Measurements from ENCODE around the gene ABHD17A.
"Not testable (repeated sequence)": the region's sequence is repeated elsewhere in the genome, so short reads cannot be mapped to it uniquely, and the experiment has no call there.

The ABHD17A gene

DNA sequence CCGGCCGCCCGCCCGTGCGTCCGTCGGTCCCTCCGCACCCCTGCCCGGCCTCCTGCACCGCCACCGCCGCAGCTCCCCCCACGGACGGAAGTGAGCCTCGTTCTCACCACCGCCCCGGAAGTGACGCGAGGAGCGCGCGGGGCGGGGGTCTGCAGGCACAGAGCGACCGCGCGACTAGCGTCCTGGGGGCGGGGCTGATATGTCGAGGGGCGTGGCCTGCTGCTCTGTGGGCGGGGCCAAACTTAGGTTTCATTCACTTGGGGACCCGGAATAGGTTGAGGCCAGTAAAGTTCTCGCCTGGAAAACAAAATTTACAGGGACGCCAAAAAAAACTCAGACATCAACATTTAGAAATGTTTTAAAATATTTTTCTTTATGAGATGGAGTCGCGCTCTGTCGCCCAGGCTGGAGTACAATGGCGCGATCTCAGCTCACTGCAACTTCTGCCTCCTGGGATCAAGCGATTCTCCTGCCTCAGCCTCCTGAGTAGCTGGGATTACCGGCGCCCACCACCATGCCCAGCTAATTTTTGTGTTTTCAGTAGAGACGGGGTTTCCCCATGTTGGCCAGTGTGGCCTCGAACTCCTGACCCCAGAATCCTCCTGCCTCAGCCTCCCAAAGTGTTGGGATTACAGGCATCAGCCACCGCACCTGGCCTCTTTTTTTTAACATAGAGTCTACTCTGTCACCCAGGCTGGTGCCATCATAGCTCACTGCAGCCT lies at the start of gene ABHD17A:
ABHD17A (minus strand) TSS at position 99 of the 722 bp plus-strand sequence. CDS start 3,930 bp downstream, outside the sequence.
- not testable (repeated sequence) for DNase-seq

DNA sequence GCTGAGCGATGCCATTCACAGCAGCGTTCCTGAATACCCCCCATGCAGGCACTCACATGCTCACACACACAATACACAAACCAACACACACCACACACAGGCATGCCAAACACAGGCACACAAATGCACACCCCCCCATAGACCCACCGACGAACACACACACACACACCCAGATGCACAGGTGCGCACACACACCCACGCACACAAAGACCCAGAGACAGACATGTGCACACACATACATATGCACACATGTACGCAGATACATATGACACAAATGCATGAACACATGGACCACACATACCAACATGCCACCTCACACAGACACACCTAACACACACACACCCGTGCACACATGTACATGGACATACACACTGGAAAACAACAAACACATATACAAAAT lies 48.6 kb upstream of the ABHD17A start:
- DNase-seq: no peak

DNA sequence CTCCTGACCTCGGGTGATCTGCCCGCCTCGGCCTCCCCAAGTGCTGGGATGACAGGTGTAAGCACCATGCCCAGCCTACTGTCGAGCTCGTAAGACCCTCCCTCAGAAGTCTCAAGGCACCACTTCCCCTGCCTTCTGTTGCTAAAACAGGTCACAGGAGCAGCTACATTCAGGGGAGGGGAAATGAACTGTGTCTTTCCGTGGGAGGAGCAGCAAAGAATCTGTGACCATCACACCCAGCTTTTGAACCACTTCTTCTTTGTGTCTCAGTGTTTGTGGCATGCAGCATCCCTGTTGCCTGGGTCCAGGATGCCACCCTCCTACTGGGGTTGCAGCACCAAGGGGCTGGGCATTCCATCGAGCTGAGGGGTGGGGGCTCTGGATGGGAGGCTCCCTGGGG lies 47.9 kb upstream of the ABHD17A start:
- no peak for DNase-seq

DNA sequence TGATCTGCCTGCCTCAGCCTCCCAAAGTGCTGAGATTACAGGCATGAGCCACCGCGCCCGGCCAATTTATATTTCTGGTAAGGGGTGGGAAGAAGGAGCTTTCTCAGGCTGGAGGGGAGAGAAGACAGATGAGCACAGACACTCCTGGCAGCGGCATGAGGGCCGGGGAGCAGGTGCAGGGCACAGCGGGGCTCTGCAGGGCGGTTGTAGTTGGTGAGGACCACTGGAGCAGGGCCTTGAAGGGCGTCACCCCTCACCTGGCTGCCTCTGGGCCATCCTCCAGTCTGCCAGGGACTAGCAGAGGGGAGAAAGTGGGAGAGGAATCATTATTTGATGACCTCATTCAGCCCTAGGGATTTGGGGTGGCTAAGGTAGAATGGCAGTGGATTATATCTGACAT lies 47.1 kb upstream of the ABHD17A start:
- DNase-seq: no peak

- no peak for DNase-seq
Measured at GRCh38 chr19:1931445-1931844, 46.1 kb upstream of the ABHD17A start.

- no peak for DNase-seq
Measured at GRCh38 chr19:1929021-1929742, 43.9 kb upstream of the ABHD17A start.

DNA sequence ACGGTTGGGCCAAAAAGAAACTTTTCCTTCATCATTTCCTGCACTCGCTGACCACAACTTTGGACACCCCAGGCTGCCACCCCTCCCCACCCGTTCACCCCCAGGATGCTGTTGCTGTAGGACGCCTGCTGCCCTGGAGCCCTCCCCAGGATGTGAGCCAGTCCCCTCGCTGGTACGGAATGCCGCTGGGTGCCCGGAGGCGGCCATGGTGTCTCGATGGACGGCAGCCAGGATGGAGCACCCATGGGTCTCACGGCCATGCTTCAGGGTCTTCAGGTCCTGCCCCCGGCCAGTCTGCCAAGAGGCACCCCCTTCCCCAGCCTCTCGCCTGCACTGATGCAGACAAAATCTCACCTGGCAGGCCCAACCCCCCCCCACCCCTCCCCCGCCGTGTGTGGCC lies 40.2 kb upstream of the ABHD17A start:
- no peak for DNase-seq

- DNase-seq: no peak
Measured at GRCh38 chr19:1924320-1924961, 39.1 kb upstream of the ABHD17A start.

DNA sequence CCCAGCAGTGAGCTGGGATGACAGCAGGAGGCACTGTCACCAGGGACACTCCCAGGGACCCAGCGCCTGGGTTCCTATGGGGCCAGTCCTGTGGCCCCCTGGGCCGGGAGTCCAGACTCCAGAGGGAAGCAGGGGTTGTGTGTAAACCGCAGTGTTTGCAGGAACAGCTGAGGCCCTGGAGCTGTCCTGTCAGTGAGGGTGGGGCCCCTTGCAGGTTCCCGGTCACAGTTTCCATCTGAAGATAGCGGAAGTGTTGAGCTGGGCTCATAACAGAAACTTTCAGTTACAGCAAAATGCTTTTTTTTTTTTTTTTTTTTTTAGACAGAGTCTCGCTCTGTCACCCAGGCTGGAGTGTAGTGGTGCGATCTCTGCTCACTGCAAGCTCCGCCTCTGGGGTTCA lies 38.0 kb upstream of the ABHD17A start:
- DNase-seq: no peak

- DNase-seq: no peak
Measured at GRCh38 chr19:1922803-1923202, 37.5 kb upstream of the ABHD17A start.

GRCh38 chr19:1921825-1922224 lies 36.5 kb upstream of the ABHD17A start:
- no peak for DNase-seq

DNA sequence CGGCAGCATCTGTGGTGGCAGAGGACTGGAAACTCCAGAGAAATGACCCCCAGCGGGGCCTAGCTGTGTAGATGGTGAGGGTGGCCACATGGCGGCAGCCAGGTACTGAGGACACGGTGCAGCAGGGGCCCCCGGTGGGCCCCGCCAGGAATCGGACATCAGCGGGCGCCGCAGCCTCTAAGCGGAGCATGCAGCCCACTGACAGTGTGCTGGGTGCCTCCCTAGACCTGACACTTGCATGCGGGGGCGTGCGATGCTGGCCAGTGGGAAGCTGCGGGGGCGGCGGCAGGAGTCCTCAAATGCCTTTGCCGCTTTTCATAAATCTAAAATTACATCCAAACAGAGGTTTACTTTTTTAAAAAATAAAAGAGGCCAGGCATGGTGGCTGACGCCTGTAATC lies 36.0 kb upstream of the ABHD17A start:
- DNase-seq: no peak

DNA sequence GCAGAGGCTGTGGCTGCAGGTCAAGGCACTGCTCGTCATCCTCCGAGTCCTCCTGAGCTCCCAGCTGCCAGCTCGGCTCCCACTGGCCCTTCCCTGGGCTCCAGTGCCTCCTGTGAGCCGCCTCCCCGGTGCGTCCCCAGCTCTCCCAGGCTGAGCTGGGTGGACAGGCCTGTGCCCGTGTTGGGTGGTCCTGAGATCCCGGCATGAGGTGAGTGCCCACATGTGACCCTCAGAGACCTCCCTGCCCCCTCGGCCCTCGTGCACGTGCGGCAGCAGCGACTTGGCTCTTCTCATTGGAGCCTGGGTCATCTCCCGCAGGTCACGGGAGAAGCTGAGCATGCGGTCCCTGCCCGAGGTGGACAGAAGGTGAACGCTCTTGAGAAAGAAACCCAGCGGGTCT lies 35.3 kb upstream of the ABHD17A start:
- DNase-seq: no peak

- no peak for DNase-seq
Measured at GRCh38 chr19:1918975-1919374, 33.7 kb upstream of the ABHD17A start.

- no peak for DNase-seq
Measured at GRCh38 chr19:1917926-1918325, 32.6 kb upstream of the ABHD17A start.

DNA sequence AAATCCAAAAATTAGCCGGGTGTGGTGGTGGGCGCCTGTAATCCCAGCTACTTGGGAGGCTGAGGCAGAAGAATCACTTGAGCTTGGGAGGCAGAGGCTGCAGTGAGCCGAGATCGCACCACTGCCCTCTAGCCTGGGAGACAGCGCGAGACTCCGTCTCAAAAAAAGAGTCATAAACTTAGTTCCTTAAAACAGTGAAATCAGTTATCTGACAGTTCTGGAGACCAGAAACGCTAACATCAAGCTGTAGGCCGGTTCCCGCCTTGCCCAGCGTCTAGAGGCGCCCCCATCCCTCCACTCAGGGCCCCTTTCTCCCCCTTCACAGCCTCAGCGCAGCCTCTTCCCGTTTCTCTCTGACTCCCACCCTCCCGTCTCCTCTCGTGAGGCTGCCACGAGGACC lies 31.9 kb upstream of the ABHD17A start:
- no peak for DNase-seq

GRCh38 chr19:1914826-1915341 lies 29.6 kb upstream of the ABHD17A start:
- no peak for DNase-seq

- DNase-seq: no peak
Measured at GRCh38 chr19:1913781-1914577, 28.7 kb upstream of the ABHD17A start.

- no peak for DNase-seq
Measured at GRCh38 chr19:1912760-1913505, 27.6 kb upstream of the ABHD17A start.

DNA sequence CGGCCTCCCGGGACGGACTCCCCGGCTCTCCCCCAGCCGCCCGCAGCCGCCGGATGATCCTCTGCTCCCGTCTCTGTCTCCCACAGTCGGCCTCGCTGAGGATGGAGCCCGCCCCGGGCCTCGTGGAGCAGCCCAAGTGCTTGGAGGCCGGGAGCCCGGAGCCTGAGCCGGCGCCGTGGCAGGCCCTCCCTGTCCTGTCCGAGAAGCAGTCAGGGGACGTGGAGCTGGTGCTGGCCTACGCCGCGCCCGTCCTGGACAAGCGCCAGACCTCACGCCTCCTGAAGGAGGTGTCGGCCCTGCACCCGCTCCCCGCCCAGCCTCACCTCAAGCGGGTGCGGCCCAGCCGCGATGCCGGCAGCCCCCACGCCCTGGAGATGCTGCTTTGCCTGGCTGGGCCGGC lies 26.7 kb upstream of the ABHD17A start:
- no peak for DNase-seq

GRCh38 chr19:1911098-1911497 lies 25.8 kb upstream of the ABHD17A start:
- no peak for DNase-seq

GRCh38 chr19:1910177-1910576 lies 24.9 kb upstream of the ABHD17A start:
- DNase-seq: no peak

All from NCI-H1436 treated with DMSO at 0.1 percent for 48 hours (cell line).